ENCODE results near the gene TSPAN3. TPM values are rescaled to one million over a fixed set of nuclear protein-coding genes. Genes with fewer than 3 reads are reported as not detected.

Gene TSPAN3
- total RNA-seq, 1 donor from 2014 or later: 359 TPM

- no peak for DNase-seq
- ATAC-seq: no peak
- TF ChIP-seq CTCF (IDR thresholded peaks at IDR 0.05): no peak
- Histone ChIP-seq H3K4me3 (no peak overlapping the region), H3K9me3 (no peaks in the 10 kb centered on the region), H3K27ac (no peak overlapping the region), H3K36me3 (no peaks in the 10 kb centered on the region), H3K4me1 (no peaks in the 10 kb centered on the region), H3K27me3 (no peaks in the 10 kb centered on the region)
- intact Hi-C loops (cut with DNase I): no loop called here
Observed at GRCh38 chr15:77096138-77096537, 25.2 kb upstream of the TSPAN3 start.

- DNase-seq (no peak), ATAC-seq (no peak)
- intact Hi-C loops (cut with DNase I): no loop called here
- no peak for TF ChIP-seq CTCF (IDR thresholded peaks at IDR 0.05)
- H3K4me3 ChIP-seq: no peak overlapping the region
- no peak overlapping the region for H3K27ac ChIP-seq
- H3K36me3 ChIP-seq: no peaks in the 10 kb centered on the region
- H3K9me3 ChIP-seq: no peaks in the 10 kb centered on the region
- no peaks in the 10 kb centered on the region for H3K27me3 ChIP-seq
- no peaks in the 10 kb centered on the region for H3K4me1 ChIP-seq
Observed at GRCh38 chr15:77094397-77095030, 23.6 kb upstream of the TSPAN3 start.

- Histone ChIP-seq H3K27ac (no peak overlapping the region), H3K27me3 (no peaks in the 10 kb centered on the region), H3K9me3 (no peaks in the 10 kb centered on the region), H3K4me3 (no peak overlapping the region), H3K36me3 (no peaks in the 10 kb centered on the region), H3K4me1 (no peaks in the 10 kb centered on the region)
- DNase-seq (no peak), ATAC-seq (no peak)
- TF ChIP-seq CTCF (IDR thresholded peaks at IDR 0.05): no peak
- intact Hi-C loops (cut with DNase I): no loop called here
Observed at GRCh38 chr15:77093436-77093835, 22.5 kb upstream of the TSPAN3 start.

GRCh38 chr15:77091097-77091496 is 20.2 kb upstream of the TSPAN3 start:
- Histone ChIP-seq H3K9me3 (no peaks in the 10 kb centered on the region), H3K27ac (no peak overlapping the region), H3K27me3 (no peaks in the 10 kb centered on the region), H3K4me3 (no peak overlapping the region), H3K4me1 (no peaks in the 10 kb centered on the region), H3K36me3 (no peaks in the 10 kb centered on the region)
- ATAC-seq (no peak), DNase-seq (no peak)
- TF ChIP-seq CTCF (IDR thresholded peaks at IDR 0.05): no peak
- intact Hi-C loops (cut with DNase I): no loop called here

DNA sequence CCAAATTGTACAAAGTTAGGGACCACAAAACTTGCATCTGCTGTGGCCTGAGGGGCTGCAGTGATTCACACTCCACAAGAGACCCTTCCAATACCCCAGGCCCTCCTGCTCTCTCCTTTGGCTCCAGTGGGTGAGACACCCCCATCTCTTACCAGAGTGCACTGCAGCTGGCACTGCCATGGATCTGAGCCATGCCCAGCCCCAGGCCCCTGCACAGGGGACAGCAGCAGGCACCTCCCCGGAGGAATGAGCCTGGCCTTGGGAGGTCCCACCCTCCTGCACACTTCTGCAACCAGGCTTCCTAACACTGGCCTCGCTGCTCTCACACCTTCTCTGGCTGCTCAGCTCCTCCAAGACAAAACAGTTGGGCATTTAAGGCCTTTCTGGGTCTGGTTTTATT is 16.3 kb upstream of the TSPAN3 start:
- no peak for TF ChIP-seq CTCF (IDR thresholded peaks at IDR 0.05)
- Histone ChIP-seq H3K9me3 (no peaks in the 10 kb centered on the region), H3K36me3 (no peaks in the 10 kb centered on the region), H3K27me3 (no peaks in the 10 kb centered on the region), H3K4me1 (peaks cover 8% of the 10 kb centered on the region), H3K27ac (no peak overlapping the region), H3K4me3 (no peak overlapping the region)
- ATAC-seq (no peak), DNase-seq (no peak)
- intact Hi-C loops (cut with DNase I): no loop called here

DNA sequence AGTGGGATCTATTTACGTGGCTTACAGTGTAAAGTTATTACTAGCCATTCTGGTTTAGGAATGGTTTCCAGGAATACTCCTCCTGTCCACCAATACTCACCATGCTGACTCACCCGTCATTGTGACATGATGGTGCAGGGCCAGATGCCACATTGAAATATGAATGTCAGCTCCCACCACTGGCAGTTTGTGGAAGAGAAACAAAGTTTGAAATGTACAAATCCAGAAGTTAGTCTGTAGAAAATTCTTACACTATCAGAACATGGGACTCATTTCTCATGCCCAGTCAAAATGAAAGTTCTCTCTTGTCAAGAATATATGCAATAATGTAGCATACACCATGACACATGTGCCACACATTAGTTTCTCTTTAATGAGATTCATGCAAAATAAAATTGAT is 14.4 kb upstream of the TSPAN3 start:
- no peak for TF ChIP-seq CTCF (IDR thresholded peaks at IDR 0.05)
- Histone ChIP-seq H3K4me1 (peaks cover 8% of the 10 kb centered on the region), H3K27me3 (no peaks in the 10 kb centered on the region), H3K36me3 (no peaks in the 10 kb centered on the region), H3K9me3 (no peaks in the 10 kb centered on the region), H3K27ac (no peak overlapping the region), H3K4me3 (no peak overlapping the region)
- ATAC-seq (no peak), DNase-seq (no peak)
- intact Hi-C loops (cut with DNase I): no loop called here

All from upper lobe of right lung (tissue), 1 donor.